Measurements from ENCODE around the gene P2RX1.
"Not testable (repeated sequence)": the region's sequence is repeated elsewhere in the genome, so short reads cannot be mapped to it uniquely, and the experiment has no call there.

P2RX1 gene

GRCh38 chr17:3948551-3948950 lies 32.3 kb upstream of the P2RX1 start:
- not testable (repeated sequence) for H3K9me3 ChIP-seq (ENCODE audit: control insufficient read depth, insufficient read depth, low read length); H3K4me3 ChIP-seq (ENCODE audit: low read depth, low read length); H3K27me3 ChIP-seq (ENCODE audit: control insufficient read depth, insufficient read depth, low read length); H3K4me1 ChIP-seq (ENCODE audit: control insufficient read depth, insufficient read depth, low read length); H3K36me3 ChIP-seq (ENCODE audit: control insufficient read depth, insufficient read depth, low read length); H3K9ac ChIP-seq (ENCODE audit: low read depth, low read length)

- Histone ChIP-seq H3K4me3 (ENCODE audit: low read depth, low read length) (no peak overlapping the region), H3K9me3 (ENCODE audit: control insufficient read depth, insufficient read depth, low read length) (no peaks in the 10 kb centered on the region), H3K9ac (ENCODE audit: low read depth, low read length) (no peak overlapping the region), H3K4me1 (ENCODE audit: control insufficient read depth, insufficient read depth, low read length) (peaks cover 2% of the 10 kb centered on the region), H3K27me3 (ENCODE audit: control insufficient read depth, insufficient read depth, low read length) (no peaks in the 10 kb centered on the region), H3K36me3 (ENCODE audit: control insufficient read depth, insufficient read depth, low read length) (peaks cover 15% of the 10 kb centered on the region)
Observed at GRCh38 chr17:3947318-3947810, 31.1 kb upstream of the P2RX1 start.

GRCh38 chr17:3946711-3947235 lies 30.5 kb upstream of the P2RX1 start:
- Histone ChIP-seq H3K4me1 (ENCODE audit: control insufficient read depth, insufficient read depth, low read length) (peaks cover 2% of the 10 kb centered on the region), H3K9me3 (ENCODE audit: control insufficient read depth, insufficient read depth, low read length) (no peaks in the 10 kb centered on the region), H3K4me3 (ENCODE audit: low read depth, low read length) (no peak overlapping the region), H3K27me3 (ENCODE audit: control insufficient read depth, insufficient read depth, low read length) (no peaks in the 10 kb centered on the region), H3K9ac (ENCODE audit: low read depth, low read length) (no peak overlapping the region), H3K36me3 (ENCODE audit: control insufficient read depth, insufficient read depth, low read length) (peaks cover 15% of the 10 kb centered on the region)

- peaks cover 2% of the 10 kb centered on the region for H3K4me1 ChIP-seq (ENCODE audit: control insufficient read depth, insufficient read depth, low read length)
- peaks cover 19% of the 10 kb centered on the region for H3K36me3 ChIP-seq (ENCODE audit: control insufficient read depth, insufficient read depth, low read length)
- peak overlapping the region; percentile 53 for H3K4me3 ChIP-seq (ENCODE audit: low read depth, low read length)
- no peak overlapping the region for H3K9ac ChIP-seq (ENCODE audit: low read depth, low read length)
- H3K27me3 ChIP-seq (ENCODE audit: control insufficient read depth, insufficient read depth, low read length) = no peaks in the 10 kb centered on the region
- no peaks in the 10 kb centered on the region for H3K9me3 ChIP-seq (ENCODE audit: control insufficient read depth, insufficient read depth, low read length)
Observed at GRCh38 chr17:3944485-3945388, 28.5 kb upstream of the P2RX1 start.

- Histone ChIP-seq H3K27me3 (ENCODE audit: control insufficient read depth, insufficient read depth, low read length) (no peaks in the 10 kb centered on the region), H3K9me3 (ENCODE audit: control insufficient read depth, insufficient read depth, low read length) (no peaks in the 10 kb centered on the region), H3K4me1 (ENCODE audit: control insufficient read depth, insufficient read depth, low read length) (peaks cover 2% of the 10 kb centered on the region), H3K9ac (ENCODE audit: low read depth, low read length) (no peak overlapping the region), H3K4me3 (ENCODE audit: low read depth, low read length) (no peak overlapping the region), H3K36me3 (ENCODE audit: control insufficient read depth, insufficient read depth, low read length) (peaks cover 14% of the 10 kb centered on the region)
Observed at GRCh38 chr17:3943240-3943891, 27.1 kb upstream of the P2RX1 start.

GRCh38 chr17:3940965-3941698 lies 24.9 kb upstream of the P2RX1 start:
- Histone ChIP-seq H3K9ac (ENCODE audit: low read depth, low read length) (no peak overlapping the region), H3K9me3 (ENCODE audit: control insufficient read depth, insufficient read depth, low read length) (no peaks in the 10 kb centered on the region), H3K36me3 (ENCODE audit: control insufficient read depth, insufficient read depth, low read length) (peaks cover 27% of the 10 kb centered on the region), H3K4me1 (ENCODE audit: control insufficient read depth, insufficient read depth, low read length) (peaks cover 2% of the 10 kb centered on the region), H3K4me3 (ENCODE audit: low read depth, low read length) (no peak overlapping the region), H3K27me3 (ENCODE audit: control insufficient read depth, insufficient read depth, low read length) (no peaks in the 10 kb centered on the region)

- Histone ChIP-seq H3K4me1 (ENCODE audit: control insufficient read depth, insufficient read depth, low read length) (no peaks in the 10 kb centered on the region), H3K27me3 (ENCODE audit: control insufficient read depth, insufficient read depth, low read length) (no peaks in the 10 kb centered on the region), H3K9me3 (ENCODE audit: control insufficient read depth, insufficient read depth, low read length) (no peaks in the 10 kb centered on the region), H3K9ac (ENCODE audit: low read depth, low read length) (no peak overlapping the region), H3K36me3 (ENCODE audit: control insufficient read depth, insufficient read depth, low read length) (peaks cover 21% of the 10 kb centered on the region), H3K4me3 (ENCODE audit: low read depth, low read length) (no peak overlapping the region)
Observed at GRCh38 chr17:3937359-3937758, 21.1 kb upstream of the P2RX1 start.

GRCh38 chr17:3935825-3936355 lies 19.6 kb upstream of the P2RX1 start:
- no peak overlapping the region for H3K9ac ChIP-seq (ENCODE audit: low read depth, low read length)
- no peak overlapping the region for H3K4me3 ChIP-seq (ENCODE audit: low read depth, low read length)
- peaks cover 16% of the 10 kb centered on the region for H3K36me3 ChIP-seq (ENCODE audit: control insufficient read depth, insufficient read depth, low read length)
- H3K9me3 ChIP-seq (ENCODE audit: control insufficient read depth, insufficient read depth, low read length) = no peaks in the 10 kb centered on the region
- H3K4me1 ChIP-seq (ENCODE audit: control insufficient read depth, insufficient read depth, low read length) = no peaks in the 10 kb centered on the region
- H3K27me3 ChIP-seq (ENCODE audit: control insufficient read depth, insufficient read depth, low read length) = no peaks in the 10 kb centered on the region

GRCh38 chr17:3935140-3935542 lies 18.9 kb upstream of the P2RX1 start:
- peaks cover 15% of the 10 kb centered on the region for H3K36me3 ChIP-seq (ENCODE audit: control insufficient read depth, insufficient read depth, low read length)
- no peak overlapping the region for H3K4me3 ChIP-seq (ENCODE audit: low read depth, low read length)
- H3K4me1 ChIP-seq (ENCODE audit: control insufficient read depth, insufficient read depth, low read length) = no peaks in the 10 kb centered on the region

GRCh38 chr17:3929764-3930163 lies 13.5 kb upstream of the P2RX1 start:
- H3K9ac ChIP-seq (ENCODE audit: low read depth, low read length) = no peak overlapping the region
- H3K4me3 ChIP-seq (ENCODE audit: low read depth, low read length) = no peak overlapping the region
- H3K9me3 ChIP-seq (ENCODE audit: control insufficient read depth, insufficient read depth, low read length) = no peaks in the 10 kb centered on the region
- H3K4me1 ChIP-seq (ENCODE audit: control insufficient read depth, insufficient read depth, low read length) = no peaks in the 10 kb centered on the region
- no peaks in the 10 kb centered on the region for H3K27me3 ChIP-seq (ENCODE audit: control insufficient read depth, insufficient read depth, low read length)
- peaks cover 10% of the 10 kb centered on the region for H3K36me3 ChIP-seq (ENCODE audit: control insufficient read depth, insufficient read depth, low read length)

More at GRCh38 chr17:3935140-3935542, 18.9 kb upstream of the P2RX1 start:
- Histone ChIP-seq H3K27me3 (ENCODE audit: control insufficient read depth, insufficient read depth, low read length) (no peaks in the 10 kb centered on the region), H3K9me3 (ENCODE audit: control insufficient read depth, insufficient read depth, low read length) (no peaks in the 10 kb centered on the region), H3K9ac (ENCODE audit: low read depth, low read length) (no peak overlapping the region)

- Histone ChIP-seq H3K27me3 (ENCODE audit: control insufficient read depth, insufficient read depth, low read length) (no peaks in the 10 kb centered on the region), H3K4me3 (ENCODE audit: low read depth, low read length) (no peak overlapping the region), H3K36me3 (ENCODE audit: control insufficient read depth, insufficient read depth, low read length) (peaks cover 10% of the 10 kb centered on the region), H3K9me3 (ENCODE audit: control insufficient read depth, insufficient read depth, low read length) (no peaks in the 10 kb centered on the region), H3K4me1 (ENCODE audit: control insufficient read depth, insufficient read depth, low read length) (no peaks in the 10 kb centered on the region), H3K9ac (ENCODE audit: low read depth, low read length) (no peak overlapping the region)
Observed at GRCh38 chr17:3929181-3929580, 12.9 kb upstream of the P2RX1 start.

Data from iPS-15b (cell line).